IMR-90 (cell line): ENCODE measurements around the gene AGBL3. TPM values are rescaled to one million over a fixed set of nuclear protein-coding genes. Genes with fewer than 3 reads are reported as not detected.

ENCODE experiments used
- ATAC-seq: fragments of 200-7000 bp; cut with Tn5 transposase; 2 replicates; pipeline ENCODE4 v1.9.1; 2020; ENCODE audit warnings: low read depth, mild to moderate bottlenecking, moderate library complexity
- BruUV-seq: library from RNA; stranded (reverse); fragments of 400-500 nt; replicated peaks from 2 replicates; lab custom pipeline; 2021; lab: Mats Ljungman, UMichigan
- CTCF ChIA-PET: fragments of 300-600 bp; formaldehyde crosslinking; extraction: SDS; loops from one replicate; lab custom pipeline; 2021; ENCODE audit warnings: antibody characterized with exemption; lab: Yijun Ruan, JAX
- POLR2A ChIA-PET: fragments of 300-600 bp; sonication (Branson Sonifier 250); formaldehyde crosslinking; loops from one replicate; lab custom pipeline; 2022; ENCODE audit warnings: antibody characterized with exemption; ENCODE audit not compliant: unreplicated experiment; lab: Charles Lee
- DNase-seq: peaks from one replicate; pipeline ENCODE4 v3.0.0; 2013
- H2AFZ ChIP-seq: replicated peaks from 2 replicates; pipeline ENCODE3; 2013; ENCODE audit warnings: low read length, mild to moderate bottlenecking; ENCODE audit not compliant: poor library complexity
- H2AK5ac ChIP-seq: 2 replicates; pipeline ENCODE4 v1.6.1; 2013; ENCODE audit warnings: low read depth, low read length, inconsistent platforms
- H2AK9ac ChIP-seq: replicated peaks from 2 replicates; pipeline ENCODE3; 2013; ENCODE audit warnings: mild to moderate bottlenecking, low read depth, low read length, moderate library complexity; ENCODE audit not compliant: poor library complexity
- H2BK120ac ChIP-seq: 2 replicates; pipeline ENCODE4 v1.6.1; 2013; ENCODE audit warnings: low read depth, low read length, inconsistent platforms
- H2BK15ac ChIP-seq: 3 replicates; pipeline ENCODE4 v1.6.1; 2013; ENCODE audit warnings: low read depth, low read length, inconsistent platforms
- H2BK20ac ChIP-seq: 2 replicates; pipeline ENCODE4 v1.6.1; 2013; ENCODE audit warnings: low read depth, mild to moderate bottlenecking, inconsistent platforms, low read length, moderate library complexity
- H2BK5ac ChIP-seq: 2 replicates; pipeline ENCODE4 v1.6.1; 2013; ENCODE audit warnings: mild to moderate bottlenecking, low read depth, low read length, inconsistent platforms; ENCODE audit not compliant: poor library complexity, severe bottlenecking
- H3K14ac ChIP-seq: replicated peaks from 2 replicates; pipeline ENCODE4 v1.6.1; 2013; ENCODE audit warnings: low read depth, low read length, inconsistent platforms
- H3K18ac ChIP-seq: 2 replicates; pipeline ENCODE4 v1.6.1; 2013; ENCODE audit warnings: low read depth, low read length, control low read depth
- H3K23ac ChIP-seq: 2 replicates; pipeline ENCODE4 v1.6.1; 2013; ENCODE audit warnings: low read depth, low read length, inconsistent platforms
- H3K27ac ChIP-seq: 2 replicates; pipeline ENCODE4 v1.5.1; 2013; ENCODE audit warnings: mild to moderate bottlenecking, control low read depth, low read length; ENCODE audit not compliant: insufficient read depth
- H3K27me3 ChIP-seq: 2 replicates; pipeline ENCODE4 v1.6.1; 2013; ENCODE audit warnings: low read length; ENCODE audit not compliant: control insufficient read depth, insufficient read depth
- H3K36me3 ChIP-seq: 2 replicates; pipeline ENCODE4 v1.6.1; 2013; ENCODE audit warnings: low read length, mixed read lengths; ENCODE audit not compliant: control insufficient read depth, insufficient read depth
- H3K4ac ChIP-seq: 2 replicates; pipeline ENCODE4 v1.6.1; 2013; ENCODE audit warnings: low read depth, low read length, inconsistent platforms
- H3K4me1 ChIP-seq: 2 replicates; pipeline ENCODE4 v1.6.1; 2013; ENCODE audit warnings: low read length, mixed read lengths; ENCODE audit not compliant: control insufficient read depth, insufficient read depth
- H3K4me2 ChIP-seq: 2 replicates; pipeline ENCODE4 v1.6.1; 2013; ENCODE audit warnings: low read depth, mild to moderate bottlenecking, control low read depth, low read length, moderate library complexity
- H3K4me3 ChIP-seq: 2 replicates; pipeline ENCODE4 v1.5.1; 2013; ENCODE audit warnings: low read depth, mild to moderate bottlenecking, control low read depth, low read length, moderate library complexity; ENCODE audit not compliant: insufficient read depth
- H3K56ac ChIP-seq: 2 replicates; pipeline ENCODE4 v1.6.1; 2013; ENCODE audit warnings: low read length, inconsistent platforms; ENCODE audit not compliant: insufficient read depth; ENCODE audit errors: extremely low read depth
- H3K79me1 ChIP-seq, 2 experiments: 2 replicates each; pipeline ENCODE4 v1.6.1; 2013; ENCODE audit warnings: low read length in 2 of 2, inconsistent platforms in 1 of 2, low read depth in 1 of 2
- H3K9ac ChIP-seq: 2 replicates; pipeline ENCODE4 v1.6.1; 2013; ENCODE audit warnings: low read depth, low read length, control low read depth
- H3K9me1 ChIP-seq: 2 replicates; pipeline ENCODE4 v1.6.1; 2013; ENCODE audit warnings: low read length, inconsistent platforms; ENCODE audit not compliant: insufficient read depth
- H3K9me3 ChIP-seq: 2 replicates; pipeline ENCODE4 v1.6.1; 2013; ENCODE audit warnings: low read length; ENCODE audit not compliant: control insufficient read depth, insufficient read depth
- H4K20me1 ChIP-seq: 2 replicates; pipeline ENCODE4 v1.6.1; 2013; ENCODE audit warnings: low read length, inconsistent platforms; ENCODE audit not compliant: insufficient read depth
- H4K5ac ChIP-seq: 2 replicates; pipeline ENCODE4 v1.6.1; 2013; ENCODE audit warnings: mild to moderate bottlenecking, low read depth, low read length, control low read depth
- H4K8ac ChIP-seq, 2 experiments: 2 replicates each; pipeline ENCODE4 v1.6.1; 2013; ENCODE audit warnings: low read depth in 2 of 2, low read length in 2 of 2, control low read depth in 1 of 2, inconsistent platforms in 1 of 2
- H4K91ac ChIP-seq: 2 replicates; pipeline ENCODE4 v1.6.1; 2013; ENCODE audit warnings: low read depth, low read length, inconsistent platforms; ENCODE audit not compliant: insufficient read depth
- BHLHE40 ChIP-seq: fragments of 150-350 bp; IDR thresholded peaks from 2 replicates; pipeline ENCODE4 v1.6.1; 2016; ENCODE audit warnings: mild to moderate bottlenecking, low read depth, low read length
- CEBPB ChIP-seq: IDR thresholded peaks from 2 replicates; pipeline ENCODE4 v1.6.1; 2012; ENCODE audit warnings: low read depth, low read length, improper control_type of control experiment
- CHD1 ChIP-seq: IDR thresholded peaks from 2 replicates; pipeline ENCODE4 v1.6.1; 2012; ENCODE audit warnings: low read depth, low read length, improper control_type of control experiment
- ELK1 ChIP-seq: fragments of 150-350 bp; IDR thresholded peaks from 2 replicates; pipeline ENCODE4 v1.6.1; 2016; ENCODE audit warnings: low read depth, mild to moderate bottlenecking, low read length, moderate library complexity, borderline replicate concordance
- FOS ChIP-seq: fragments of 150-350 bp; IDR thresholded peaks from 2 replicates; pipeline ENCODE4 v1.6.1; 2016; ENCODE audit warnings: low read depth, low read length
- MAFK ChIP-seq: IDR thresholded peaks from 2 replicates; pipeline ENCODE4 v1.6.1; 2012; ENCODE audit warnings: low read depth, low read length, improper control_type of control experiment
- MAZ ChIP-seq: IDR thresholded peaks from 2 replicates; pipeline ENCODE4 v1.6.1; 2012; ENCODE audit warnings: low read depth, mild to moderate bottlenecking, low read length, improper control_type of control experiment, moderate library complexity, borderline replicate concordance
- MXI1 ChIP-seq: IDR thresholded peaks from 2 replicates; pipeline ENCODE4 v1.6.1; 2012; ENCODE audit warnings: low read depth, mild to moderate bottlenecking, low read length, moderate library complexity, borderline replicate concordance
- NFE2L2 ChIP-seq: fragments of 150-350 bp; IDR thresholded peaks from 2 replicates; pipeline ENCODE4 v1.6.1; 2016; ENCODE audit warnings: low read depth, mild to moderate bottlenecking, low read length
- POLR2A ChIP-seq: IDR thresholded peaks from 2 replicates; pipeline ENCODE4 v1.6.1; 2012; ENCODE audit warnings: mild to moderate bottlenecking, low read depth, low read length
- RAD21 ChIP-seq: IDR thresholded peaks from 2 replicates; pipeline ENCODE4 v1.6.1; 2012; ENCODE audit warnings: low read length, improper control_type of control experiment
- RCOR1 ChIP-seq: IDR thresholded peaks from 2 replicates; pipeline ENCODE4 v1.6.1; 2012; ENCODE audit warnings: mild to moderate bottlenecking, low read length, improper control_type of control experiment; ENCODE audit not compliant: insufficient replicate concordance
- RFX5 ChIP-seq: IDR thresholded peaks from 2 replicates; pipeline ENCODE4 v1.8.0; 2012; ENCODE audit warnings: low read depth, mild to moderate bottlenecking, low read length, moderate library complexity
- SMC3 ChIP-seq: fragments of 150-350 bp; IDR thresholded peaks from 2 replicates; pipeline ENCODE4 v1.6.1; 2016; ENCODE audit warnings: low read depth, mild to moderate bottlenecking, antibody characterized with exemption, low read length, moderate library complexity
- WGBS, 2 experiments: methylation state at CpG; one replicate each; pipeline versions ENCODE4 v1.1.5 to v1.1.7; 2013; ENCODE audit warnings: missing lambda C conversion rate in 2 of 2; ENCODE audit not compliant: insufficient read length in 1 of 2; ENCODE audit errors: extremely low coverage in 2 of 2; 5-methylcytosine and 5-hydroxymethylcytosine counted together
- dilution Hi-C: fragments of 300-500 bp; cut with HindIII; formaldehyde crosslinking; loops from one replicate; pipeline ENCODE4 v1.14.3; 2018; ENCODE audit warnings: low sequenced_read_pairs; ENCODE audit not compliant: unreplicated experiment
- in situ Hi-C: fragments of 300-500 bp; cut with MboI; formaldehyde crosslinking; loops from 3 replicates; pipeline ENCODE4 v1.14.3; 2019; ENCODE audit warnings: low sequenced_read_pairs, inconsistent platforms, mixed read lengths
- intact Hi-C: fragments of 100-400 bp; cut with micrococcal nuclease; formaldehyde crosslinking; loops from 2 replicates; pipeline ENCODE4 v1.10.0; 2022
- polyA plus RNA-seq, 3 experiments: library from polyadenylated mRNA; depleted of rRNA; stranded (reverse); fragments of >200 nt; gene quantifications; 2 replicates each; pipeline ENCODE4 v1.2.3, GENCODE V29; 2012; ENCODE audit warnings: low replicate concordance in 1 of 3
- total RNA-seq: library from RNA; depleted of rRNA; stranded (reverse); fragments of >200 nt; gene quantifications from 2 replicates; pipeline ENCODE4 v1.2.3, GENCODE V29; 2012
- TF ChIP-seq, protein P1 (sequence below): fragments of 150-350 bp; IDR thresholded peaks from 2 replicates; pipeline ENCODE4 v1.6.1; 2017; ENCODE audit warnings: mild to moderate bottlenecking, antibody characterized with exemption, low read length, low read depth
- TF ChIP-seq, protein P2 (sequence below): conservative IDR thresholded peaks from 2 replicates; pipeline ENCODE4 v1.5.1; 2012; ENCODE audit warnings: mild to moderate bottlenecking, low read depth, low read length, improper control_type of control experiment

Gene AGBL3
- total and polyA plus RNA-seq, 2 of the 4 experiments (the other 2 are of a cell fraction): 0.18 to 0.65 TPM

DNA sequence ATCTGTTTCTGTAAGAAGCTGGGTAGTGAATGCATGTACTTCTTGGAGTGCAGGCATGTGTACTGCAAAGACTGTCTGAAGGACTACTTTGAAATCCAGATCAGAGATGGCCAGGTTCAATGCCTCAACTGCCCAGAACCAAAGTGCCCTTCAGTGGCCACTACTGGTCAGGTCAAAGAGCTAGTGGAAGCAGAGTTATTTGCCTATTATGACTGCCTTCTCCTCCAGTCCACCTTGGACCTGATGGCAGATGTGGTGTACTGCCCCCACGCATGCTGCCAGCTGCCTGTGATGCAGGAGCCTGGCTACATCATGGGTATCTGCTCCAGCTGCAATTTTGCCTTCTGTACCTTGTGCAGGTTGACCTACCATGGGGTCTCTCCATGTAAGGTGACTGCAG is 142.6 kb downstream of the AGBL3 start:
- BruUV-seq: no TSS peak
- no peak overlapping the region for H2AFZ ChIP-seq
- TF ChIP-seq POLR2A (no peak), RCOR1 (no peak), MAZ (no peak), NFE2L2 (no peak), BHLHE40 (no peak), FOS (no peak), CEBPB (no peak), MAFK (no peak), ELK1 (no peak), MXI1 (no peak), RFX5 (no peak), SMC3 (no peak), CHD1 (no peak), RAD21 (no peak)
- TF ChIP-seq, protein P1, sequence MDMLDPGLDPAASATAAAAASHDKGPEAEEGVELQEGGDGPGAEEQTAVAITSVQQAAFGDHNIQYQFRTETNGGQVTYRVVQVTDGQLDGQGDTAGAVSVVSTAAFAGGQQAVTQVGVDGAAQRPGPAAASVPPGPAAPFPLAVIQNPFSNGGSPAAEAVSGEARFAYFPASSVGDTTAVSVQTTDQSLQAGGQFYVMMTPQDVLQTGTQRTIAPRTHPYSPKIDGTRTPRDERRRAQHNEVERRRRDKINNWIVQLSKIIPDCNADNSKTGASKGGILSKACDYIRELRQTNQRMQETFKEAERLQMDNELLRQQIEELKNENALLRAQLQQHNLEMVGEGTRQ: no peak
- TF ChIP-seq, protein P2, sequence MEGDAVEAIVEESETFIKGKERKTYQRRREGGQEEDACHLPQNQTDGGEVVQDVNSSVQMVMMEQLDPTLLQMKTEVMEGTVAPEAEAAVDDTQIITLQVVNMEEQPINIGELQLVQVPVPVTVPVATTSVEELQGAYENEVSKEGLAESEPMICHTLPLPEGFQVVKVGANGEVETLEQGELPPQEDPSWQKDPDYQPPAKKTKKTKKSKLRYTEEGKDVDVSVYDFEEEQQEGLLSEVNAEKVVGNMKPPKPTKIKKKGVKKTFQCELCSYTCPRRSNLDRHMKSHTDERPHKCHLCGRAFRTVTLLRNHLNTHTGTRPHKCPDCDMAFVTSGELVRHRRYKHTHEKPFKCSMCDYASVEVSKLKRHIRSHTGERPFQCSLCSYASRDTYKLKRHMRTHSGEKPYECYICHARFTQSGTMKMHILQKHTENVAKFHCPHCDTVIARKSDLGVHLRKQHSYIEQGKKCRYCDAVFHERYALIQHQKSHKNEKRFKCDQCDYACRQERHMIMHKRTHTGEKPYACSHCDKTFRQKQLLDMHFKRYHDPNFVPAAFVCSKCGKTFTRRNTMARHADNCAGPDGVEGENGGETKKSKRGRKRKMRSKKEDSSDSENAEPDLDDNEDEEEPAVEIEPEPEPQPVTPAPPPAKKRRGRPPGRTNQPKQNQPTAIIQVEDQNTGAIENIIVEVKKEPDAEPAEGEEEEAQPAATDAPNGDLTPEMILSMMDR: no peak
- in situ Hi-C loops: no loop called here
- intact Hi-C loops: no loop called here
- no peak overlapping the region for H3K23ac ChIP-seq
- no peak overlapping the region for H2AK9ac ChIP-seq
- no peak overlapping the region for H3K14ac ChIP-seq
- no peak overlapping the region for H2BK20ac ChIP-seq
- H4K20me1 ChIP-seq: no peaks in the 10 kb centered on the region
- H3K18ac ChIP-seq: no peak overlapping the region
- H3K4me2 ChIP-seq: no peak overlapping the region
- no peak overlapping the region for H3K56ac ChIP-seq
- dilution Hi-C loops: no loop called here
- ATAC-seq (no peak), DNase-seq (no peak)
- H3K79me1 ChIP-seq: no peaks in the 10 kb centered on the region
- CTCF ChIA-PET: no interaction called here
- H3K9me1 ChIP-seq: no peaks in the 10 kb centered on the region
- H2AK5ac ChIP-seq: no peak overlapping the region
- H4K8ac ChIP-seq: no peak overlapping the region
- WGBS, 2 experiments: no CpG with 5 or more reads among the region's 1 CpG
- no peak overlapping the region for H3K4ac ChIP-seq
- H2BK5ac ChIP-seq: no peak overlapping the region
- no peak overlapping the region for H4K5ac ChIP-seq
- H3K27me3 ChIP-seq: peaks cover 2% of the 10 kb centered on the region; the same call in 1 of the 2 replicates
- no peaks in the 10 kb centered on the region for H3K36me3 ChIP-seq
- H3K27ac ChIP-seq: no peak overlapping the region
- no peaks in the 10 kb centered on the region for H3K4me1 ChIP-seq
- no peak overlapping the region for H3K4me3 ChIP-seq
- no peak overlapping the region for H2BK120ac ChIP-seq
- no peaks in the 10 kb centered on the region for H3K9me3 ChIP-seq
- POLR2A ChIA-PET: no interaction called here
- H4K91ac ChIP-seq: no peak overlapping the region
- H2BK15ac ChIP-seq: no peak overlapping the region
- no peak overlapping the region for H3K9ac ChIP-seq
